Measurements from ENCODE around the gene SELENOV. TPM values are rescaled to one million over a fixed set of nuclear protein-coding genes. Genes with fewer than 3 reads are reported as not detected.

SELENOV gene
- total and polyA plus RNA-seq, 9 of the 15 experiments (the other 6 are each of a cell fraction or from before 2014, with no cell fraction given): 0.04 to 0.09 (median 0.06) TPM; not detected in 4

- TF ChIP-seq KDM5B (IDR thresholded peaks at IDR 0.05; ENCODE audit: insufficient replicate concordance, low read depth, low read length) (peak; percentile 52), STAG1 (CRISPR knock-in tag; IDR thresholded peaks at IDR 0.05; ENCODE audit: borderline replicate concordance) (peak; percentile 33; the same call in 1 of the 2 replicates), PHF8 (IDR thresholded peaks at IDR 0.05; ENCODE audit: borderline replicate concordance, low read length) (peak; percentile 72; the same call in 1 of the 2 replicates), FOXP4 (CRISPR knock-in tag; IDR thresholded peaks at IDR 0.05; ENCODE audit: borderline replicate concordance) (0 out of 2 replicates have a peak, but pooled peaks have one; percentile 46), CC2D1A (IDR thresholded peaks at IDR 0.05) (no peak), ZNF197 (CRISPR knock-in tag; IDR thresholded peaks at IDR 0.05; ENCODE audit: low read depth) (no peak), HSF4 (CRISPR knock-in tag; IDR thresholded peaks at IDR 0.05; ENCODE audit: borderline replicate concordance) (no peak), IFI16 (CRISPR knock-in tag; IDR thresholded peaks at IDR 0.05) (no peak), ZBTB11 (CRISPR knock-in tag; IDR thresholded peaks at IDR 0.05) (peak in 1 of 3 experiments; percentile 73; a peak in 2 of 6 replicates), SIN3B (IDR thresholded peaks at IDR 0.05; ENCODE audit: low read depth) (peak; percentile 54), DNMT1 (IDR thresholded peaks at IDR 0.05) (no peak), TARDBP (IDR thresholded peaks at IDR 0.05) (no peak), NONO (IDR thresholded peaks at IDR 0.05; ENCODE audit: low read depth in 2 of 2, low read length in 1 of 2) (peak in 1 of 2 experiments; percentile 76; a peak in 2 of 4 replicates), HNRNPLL (IDR thresholded peaks at IDR 0.05; ENCODE audit: low read depth, low read length, poor library complexity, severe bottlenecking) (peak; percentile 76), SMARCE1 (IDR thresholded peaks at IDR 0.05) (no peak), CREM (IDR thresholded peaks at IDR 0.05; ENCODE audit: low read depth) (0 out of 2 replicates have a peak, but pooled peaks have one; percentile 28)
- TF ChIP-seq, protein P1, sequence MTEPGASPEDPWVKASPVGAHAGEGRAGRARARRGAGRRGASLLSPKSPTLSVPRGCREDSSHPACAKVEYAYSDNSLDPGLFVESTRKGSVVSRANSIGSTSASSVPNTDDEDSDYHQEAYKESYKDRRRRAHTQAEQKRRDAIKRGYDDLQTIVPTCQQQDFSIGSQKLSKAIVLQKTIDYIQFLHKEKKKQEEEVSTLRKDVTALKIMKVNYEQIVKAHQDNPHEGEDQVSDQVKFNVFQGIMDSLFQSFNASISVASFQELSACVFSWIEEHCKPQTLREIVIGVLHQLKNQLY (CRISPR knock-in tag; conservative IDR thresholded peaks at IDR 0.05): no peak
- TF ChIP-seq, protein P2, sequence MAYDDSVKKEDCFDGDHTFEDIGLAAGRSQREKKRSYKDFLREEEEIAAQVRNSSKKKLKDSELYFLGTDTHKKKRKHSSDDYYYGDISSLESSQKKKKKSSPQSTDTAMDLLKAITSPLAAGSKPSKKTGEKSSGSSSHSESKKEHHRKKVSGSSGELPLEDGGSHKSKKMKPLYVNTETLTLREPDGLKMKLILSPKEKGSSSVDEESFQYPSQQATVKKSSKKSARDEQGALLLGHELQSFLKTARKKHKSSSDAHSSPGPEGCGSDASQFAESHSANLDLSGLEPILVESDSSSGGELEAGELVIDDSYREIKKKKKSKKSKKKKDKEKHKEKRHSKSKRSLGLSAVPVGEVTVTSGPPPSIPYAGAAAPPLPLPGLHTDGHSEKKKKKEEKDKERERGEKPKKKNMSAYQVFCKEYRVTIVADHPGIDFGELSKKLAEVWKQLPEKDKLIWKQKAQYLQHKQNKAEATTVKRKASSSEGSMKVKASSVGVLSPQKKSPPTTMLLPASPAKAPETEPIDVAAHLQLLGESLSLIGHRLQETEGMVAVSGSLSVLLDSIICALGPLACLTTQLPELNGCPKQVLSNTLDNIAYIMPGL (CRISPR knock-in tag; IDR thresholded peaks at IDR 0.05): no peak
These were observed 7.8 kb upstream of the SELENOV start (continued) for GRCh38 chr19:39506944-39507714.

Measured in K562 (cell line).